Ovary (tissue), 9 donors: Measurements from ENCODE around the gene OR6Q1. TPM values are rescaled to one million over a fixed set of nuclear protein-coding genes. Genes with fewer than 3 reads are reported as not detected.

Source experiments
- DNase-seq, 5 donors: peaks; one replicate each; pipeline ENCODE4 v3.0.0-alpha.2; 2019 to 2020
- H3K27ac ChIP-seq, 2 donors: fragments of 200-600 bp; one replicate each; pipeline versions ENCODE4 v1.5.1 to v1.8.0; 2019 to 2022
- H3K27me3 ChIP-seq: fragments of 200-600 bp; one replicate; pipeline ENCODE4 v1.8.0; 2022
- H3K36me3 ChIP-seq: fragments of 200-600 bp; sonication (generic); one replicate; pipeline ENCODE4 v1.5.1; 2019
- H3K4me1 ChIP-seq: one replicate; pipeline ENCODE4 v1.8.1; 2013; ENCODE audit warnings: mild to moderate bottlenecking, moderate library complexity; ENCODE audit not compliant: insufficient read depth
- H3K4me3 ChIP-seq: fragments of 200-600 bp; sonication (generic); one replicate; pipeline ENCODE4 v1.5.1; 2017
- H3K9me3 ChIP-seq, 2 donors: fragments of 200-600 bp in 1 of 2; sonication (generic) in 1 of 2; one replicate each; pipeline versions ENCODE4 v1.5.1 to v1.8.1; 2013 to 2019; ENCODE audit warnings: mild to moderate bottlenecking in 1 of 2, moderate library complexity in 1 of 2
- CTCF ChIP-seq, 3 donors: fragments of 450-650 bp in 2 of 3; fragments of 200-600 bp in 1 of 3; IDR thresholded peaks; one replicate each; pipeline versions ENCODE4 v1.5.1 to v1.8.0; 2016 to 2022; ENCODE audit warnings: antibody characterized with exemption in 3 of 3, mild to moderate bottlenecking in 1 of 3
- EP300 ChIP-seq: sonication (generic); formaldehyde crosslinking; IDR thresholded peaks from one replicate; pipeline ENCODE4 v1.6.1; 2017; ENCODE audit warnings: antibody characterized with exemption
- POLR2A ChIP-seq: fragments of 450-650 bp; IDR thresholded peaks from one replicate; pipeline ENCODE4 v1.6.1; 2017; ENCODE audit warnings: antibody characterized with exemption, mild to moderate bottlenecking, moderate library complexity
- WGBS, 3 donors: extraction: QIAGEN DNeasy Blood & Tissue Kit in 1 of 3; methylation state at CpG; one replicate each; pipeline versions ENCODE4 v1.1.5 to v1.1.7; 2013 to 2017; 5-methylcytosine and 5-hydroxymethylcytosine counted together
- intact Hi-C, 4 donors: fragments of 100-400 bp; cut with DNase I; formaldehyde crosslinking; loops; one replicate each; pipeline versions ENCODE4 v1.11.0 to v1.15.1; 2022 to 2023
- polyA plus RNA-seq, 2 donors: library from polyadenylated mRNA; stranded (reverse); fragments of 200-250 nt in 1 of 2; fragments of 350-450 nt in 1 of 2; fragmentation: Illumina TruSeq in 1 of 2; extraction: RNeasy Lipid Tissue Mini Kit (QIAGEN cat#74804) in 1 of 2; gene quantifications; one replicate each; pipeline ENCODE4 v1.2.3, GENCODE V29; 2013 to 2014
- total RNA-seq, 7 donors: library from RNA; depleted of rRNA in 2 of 7; stranded (reverse); fragments of >200 nt in 2 of 7; fragmentation: NEBNext Ultra II Directional in 3 of 7; extraction: Animal tissue kit (Norgen Biotek cat#: 25700) in 3 of 7; gene quantifications; one replicate each; pipeline versions ENCODE4 v1.1.0 to v1.2.4, GENCODE V29; 2016 to 2023
- donor health status: DM: no; HTN: no; CAD: no; lungs with moderate emphysema.
- donor health status: DM: no; HTN: no; CAD: no.
- donor health status: Bipolar disorder and iron deficiency.
- donor health status: DM: yes; HTN: yes; CAD: no.
- donor health status: DM: no; HTN: no; CAD: no.
- donor health status: DM: yes; HTN: yes; CAD: no.

The OR6Q1 gene
- total and polyA plus RNA-seq, 9 donors, result not detected

GRCh38 chr11:58028687-58029411 lies 1.9 kb upstream of the OR6Q1 start:
- intact Hi-C loops, result no loop called here
- no peak overlapping the region for H3K27ac ChIP-seq
- WGBS, 3 donors, result 15 to 21% (median 16%) methylated on average over 6 of the region's 6 CpGs
- peaks cover 5% of the 10 kb centered on the region for H3K4me1 ChIP-seq
- H3K27me3 ChIP-seq, result no peaks in the 10 kb centered on the region
- no peak for DNase-seq
- H3K9me3 ChIP-seq, result no peaks in the 10 kb centered on the region
- TF ChIP-seq POLR2A, result no peak
- no peak for TF ChIP-seq EP300
- no peak for TF ChIP-seq CTCF (IDR thresholded peaks at IDR 0.05)
- no peak overlapping the region for H3K4me3 ChIP-seq
- no peaks in the 10 kb centered on the region for H3K36me3 ChIP-seq

GRCh38 chr11:58034471-58034870 lies 3.7 kb downstream of the OR6Q1 start:
- Histone ChIP-seq H3K36me3 (no peaks in the 10 kb centered on the region), H3K27me3 (no peaks in the 10 kb centered on the region), H3K4me3 (no peak overlapping the region), H3K4me1 (no peaks in the 10 kb centered on the region), H3K27ac (no peak overlapping the region), H3K9me3 (no peaks in the 10 kb centered on the region)
- no peak for DNase-seq
- TF ChIP-seq CTCF (IDR thresholded peaks at IDR 0.05), result no peak
- TF ChIP-seq POLR2A, result no peak
- no peak for TF ChIP-seq EP300
- intact Hi-C loops, result no loop called here
- 83 to 86% (median 86%) methylated on average over 2 of the region's 2 CpGs for WGBS, 3 donors

GRCh38 chr11:58039589-58039988 lies 8.8 kb downstream of the OR6Q1 start:
- no peak overlapping the region for H3K27ac ChIP-seq
- H3K4me1 ChIP-seq, result no peaks in the 10 kb centered on the region
- no peak overlapping the region for H3K4me3 ChIP-seq
- intact Hi-C loops, result no loop called here
- TF ChIP-seq EP300, result no peak
- no peak for TF ChIP-seq POLR2A
- no peak for TF ChIP-seq CTCF (IDR thresholded peaks at IDR 0.05)
- no peaks in the 10 kb centered on the region for H3K36me3 ChIP-seq
- H3K27me3 ChIP-seq, result no peaks in the 10 kb centered on the region
- no peaks in the 10 kb centered on the region for H3K9me3 ChIP-seq
- no peak for DNase-seq

- Histone ChIP-seq H3K27me3 (no peaks in the 10 kb centered on the region), H3K9me3 (no peaks in the 10 kb centered on the region), H3K27ac (no peak overlapping the region), H3K4me1 (no peaks in the 10 kb centered on the region), H3K36me3 (no peaks in the 10 kb centered on the region), H3K4me3 (no peak overlapping the region)
- intact Hi-C loops, result no loop called here
- DNase-seq, result no peak
- TF ChIP-seq CTCF (IDR thresholded peaks at IDR 0.05), result no peak
- no peak for TF ChIP-seq POLR2A
- WGBS, 3 donors, result 75 to 78% (median 76%) methylated on average over 2 of the region's 2 CpGs
These were observed 12.6 kb downstream of the OR6Q1 start for GRCh38 chr11:58043379-58043778.
